ENCODE measurements around the gene GCG.

GRCh38 chr2:162177301-162177700 lies 25.3 kb upstream of the GCG start:
- TF ChIP-seq SP1 (IDR thresholded peaks at IDR 0.05), result no peak
- TF ChIP-seq CTCF (IDR thresholded peaks at IDR 0.05; ENCODE audit: low read depth, low read length, missing input control), result no peak
